Memory B cell (primary cell): ENCODE results near the gene DDO.

Source experiments
- ATAC-seq: fragments of 150-1000 bp; cut with Tn5 transposase; 2 replicates; pipeline ENCODE4 v1.10.0; 2021; ENCODE audit warnings: low read depth, mild to moderate bottlenecking, moderate library complexity
- DNase-seq, 2 donors: peaks; one replicate each; pipeline ENCODE4 v3.0.0; 2022; ENCODE audit warnings: low spot score in 2 of 2
- H3K27ac Mint-ChIP-seq: one replicate; pipeline ENCODE4 v1.8.0; 2022; ENCODE audit warnings: mild to moderate bottlenecking, moderate library complexity, mixed read lengths
- H3K27me3 Mint-ChIP-seq: one replicate; pipeline ENCODE4 v1.8.0; 2022; ENCODE audit warnings: mixed read lengths
- H3K36me3 Mint-ChIP-seq: one replicate; pipeline ENCODE4 v1.8.0; 2022; ENCODE audit warnings: mild to moderate bottlenecking, mixed read lengths
- H3K4me1 Mint-ChIP-seq: one replicate; pipeline ENCODE4 v1.8.0; 2022; ENCODE audit warnings: mixed read lengths
- H3K4me3 Mint-ChIP-seq: one replicate; pipeline ENCODE4 v1.8.0; 2022; ENCODE audit warnings: mild to moderate bottlenecking, moderate library complexity, mixed read lengths
- H3K9me3 Mint-ChIP-seq: one replicate; pipeline ENCODE4 v1.8.0; 2022; ENCODE audit warnings: mixed read lengths

The DDO gene

DNA sequence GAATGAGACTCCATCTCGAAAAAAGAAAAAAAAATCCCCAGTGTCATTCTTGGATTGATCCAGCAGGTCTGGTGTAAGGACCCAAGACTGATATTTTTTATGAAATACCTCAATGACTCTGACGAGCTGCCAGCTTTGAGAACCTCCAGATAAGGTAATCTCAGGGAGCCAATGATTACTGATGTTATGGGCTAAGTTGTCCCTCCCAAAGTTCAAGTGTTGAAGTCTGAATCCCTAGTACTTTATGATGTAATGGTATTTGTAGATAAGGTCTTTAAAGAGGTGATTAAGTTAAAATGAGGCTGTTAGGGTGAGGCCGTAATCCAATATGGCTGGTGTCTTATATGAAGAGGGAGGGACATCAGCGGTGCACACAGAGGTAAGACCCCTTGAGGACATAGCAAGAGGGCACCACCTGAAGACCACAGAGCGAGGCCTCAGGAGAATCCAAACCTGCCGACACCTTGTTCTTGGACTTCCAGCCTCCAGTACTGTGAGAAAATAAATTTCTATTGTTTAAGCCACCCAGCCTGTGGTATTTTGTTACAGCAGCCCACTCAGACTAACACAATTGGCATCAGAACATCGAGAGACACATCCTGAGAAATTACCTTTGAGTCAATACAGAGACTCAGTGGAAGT lies 19.7 kb upstream of the DDO start:
- no peaks in the 10 kb centered on the region for H3K4me1 Mint-ChIP-seq
- no peak for ATAC-seq
- peaks cover 2% of the 10 kb centered on the region for H3K9me3 Mint-ChIP-seq
- peaks cover 7% of the 10 kb centered on the region for H3K27me3 Mint-ChIP-seq
- H3K4me3 Mint-ChIP-seq: no peak overlapping the region
- no peaks in the 10 kb centered on the region for H3K36me3 Mint-ChIP-seq
- DNase-seq: no peak
- no peak overlapping the region for H3K27ac Mint-ChIP-seq

DNA sequence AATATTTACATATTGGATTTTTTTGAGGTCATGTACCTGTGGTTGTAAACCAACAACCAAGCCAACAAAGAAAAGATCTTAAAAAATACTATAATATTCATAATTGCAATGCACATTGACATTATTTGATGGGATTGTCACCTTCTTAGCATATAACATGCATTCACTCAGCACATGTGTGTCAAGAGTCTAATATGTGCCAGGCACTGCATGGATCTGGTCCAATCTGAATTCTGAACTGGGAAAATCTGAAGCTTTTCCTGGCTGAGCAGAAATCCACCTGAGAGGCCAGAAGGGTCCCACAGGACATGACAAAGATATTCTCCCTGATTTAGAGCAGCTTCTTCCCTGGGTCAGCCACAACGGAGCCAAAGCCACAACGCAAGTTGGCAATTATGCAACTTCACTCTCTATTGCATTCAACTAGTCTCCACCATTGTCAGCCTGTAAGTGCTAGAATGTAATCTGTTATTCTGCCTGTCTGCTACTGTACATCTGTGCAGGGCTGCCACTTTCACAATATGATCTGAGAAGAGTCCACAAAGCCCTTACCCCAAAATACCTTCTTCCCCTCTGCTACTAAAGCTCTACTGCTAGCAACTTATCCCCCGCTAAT lies 17.0 kb upstream of the DDO start:
- no peaks in the 10 kb centered on the region for H3K4me1 Mint-ChIP-seq
- H3K9me3 Mint-ChIP-seq: peaks cover 2% of the 10 kb centered on the region
- ATAC-seq (no peak), DNase-seq (no peak)
- no peak overlapping the region for H3K27ac Mint-ChIP-seq
- H3K36me3 Mint-ChIP-seq: no peaks in the 10 kb centered on the region
- H3K4me3 Mint-ChIP-seq: no peak overlapping the region
- H3K27me3 Mint-ChIP-seq: peaks cover 13% of the 10 kb centered on the region

- no peak for DNase-seq
- ATAC-seq: no peak
- H3K9me3 Mint-ChIP-seq: peaks cover 2% of the 10 kb centered on the region
- no peaks in the 10 kb centered on the region for H3K36me3 Mint-ChIP-seq
- H3K27ac Mint-ChIP-seq: no peak overlapping the region
- H3K4me3 Mint-ChIP-seq: no peak overlapping the region
- H3K4me1 Mint-ChIP-seq: no peaks in the 10 kb centered on the region
- H3K27me3 Mint-ChIP-seq: peaks cover 17% of the 10 kb centered on the region
These were observed 15.4 kb upstream of the DDO start for GRCh38 chr6:110430741-110431140.

GRCh38 chr6:110430236-110430635 lies 14.9 kb upstream of the DDO start:
- no peak for ATAC-seq
- DNase-seq: no peak
- peaks cover 2% of the 10 kb centered on the region for H3K9me3 Mint-ChIP-seq
- H3K36me3 Mint-ChIP-seq: no peaks in the 10 kb centered on the region
- H3K4me1 Mint-ChIP-seq: no peaks in the 10 kb centered on the region
- H3K27ac Mint-ChIP-seq: no peak overlapping the region
- no peak overlapping the region for H3K4me3 Mint-ChIP-seq
- H3K27me3 Mint-ChIP-seq: peaks cover 16% of the 10 kb centered on the region

- Mint-ChIP-seq H3K27ac (no peak overlapping the region), H3K4me3 (no peak overlapping the region), H3K27me3 (peaks cover 19% of the 10 kb centered on the region), H3K36me3 (no peaks in the 10 kb centered on the region), H3K4me1 (no peaks in the 10 kb centered on the region), H3K9me3 (no peaks in the 10 kb centered on the region)
- ATAC-seq (no peak), DNase-seq (no peak)
These were observed 12.8 kb upstream of the DDO start for GRCh38 chr6:110428153-110428552.

DNA sequence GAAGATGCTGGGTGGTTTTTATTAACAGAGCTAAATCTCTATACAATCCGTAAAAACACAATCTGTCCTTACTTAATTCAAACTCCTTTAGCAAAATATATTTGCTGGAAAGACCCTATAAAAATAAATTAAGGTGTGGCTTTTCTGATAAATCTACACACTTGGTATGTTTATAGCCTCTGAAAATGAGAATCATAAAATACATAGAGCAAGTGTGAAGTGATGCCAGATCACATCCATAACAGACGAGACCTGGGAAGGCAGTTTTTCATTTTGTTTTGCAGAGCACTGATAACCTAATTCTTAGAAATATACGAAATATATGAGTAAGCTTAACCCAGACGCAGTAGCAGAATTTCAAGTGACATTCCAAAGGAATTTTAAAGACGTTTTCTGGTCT lies 10.4 kb upstream of the DDO start:
- Mint-ChIP-seq H3K27ac (no peak overlapping the region), H3K27me3 (peaks cover 31% of the 10 kb centered on the region), H3K36me3 (no peaks in the 10 kb centered on the region), H3K4me3 (no peak overlapping the region), H3K9me3 (peaks cover 4% of the 10 kb centered on the region), H3K4me1 (no peaks in the 10 kb centered on the region)
- ATAC-seq: no peak
- no peak for DNase-seq

DNA sequence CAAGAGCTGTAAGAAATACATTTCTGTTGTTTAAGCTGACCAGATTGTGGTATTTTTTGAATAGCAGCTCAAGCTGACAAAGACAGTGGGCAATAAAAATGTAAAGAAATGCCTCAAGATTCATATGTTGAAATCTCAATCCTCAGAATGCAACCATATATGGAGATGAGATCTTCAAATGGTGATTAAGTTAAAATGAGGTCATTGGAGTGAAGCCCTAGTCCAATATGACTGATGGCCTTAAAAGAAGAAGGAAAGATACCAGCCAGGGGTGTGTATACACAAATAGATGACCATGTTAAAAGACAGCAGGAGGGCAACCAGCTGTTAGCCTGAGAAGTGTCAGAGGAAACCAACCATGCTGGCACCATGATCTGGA lies 7.1 kb upstream of the DDO start:
- H3K27ac Mint-ChIP-seq: no peak overlapping the region
- H3K4me3 Mint-ChIP-seq: no peak overlapping the region
- peaks cover 34% of the 10 kb centered on the region for H3K27me3 Mint-ChIP-seq
- H3K4me1 Mint-ChIP-seq: no peaks in the 10 kb centered on the region
- H3K9me3 Mint-ChIP-seq: peaks cover 4% of the 10 kb centered on the region
- no peak for DNase-seq
- H3K36me3 Mint-ChIP-seq: no peaks in the 10 kb centered on the region
- ATAC-seq: no peak

DNA sequence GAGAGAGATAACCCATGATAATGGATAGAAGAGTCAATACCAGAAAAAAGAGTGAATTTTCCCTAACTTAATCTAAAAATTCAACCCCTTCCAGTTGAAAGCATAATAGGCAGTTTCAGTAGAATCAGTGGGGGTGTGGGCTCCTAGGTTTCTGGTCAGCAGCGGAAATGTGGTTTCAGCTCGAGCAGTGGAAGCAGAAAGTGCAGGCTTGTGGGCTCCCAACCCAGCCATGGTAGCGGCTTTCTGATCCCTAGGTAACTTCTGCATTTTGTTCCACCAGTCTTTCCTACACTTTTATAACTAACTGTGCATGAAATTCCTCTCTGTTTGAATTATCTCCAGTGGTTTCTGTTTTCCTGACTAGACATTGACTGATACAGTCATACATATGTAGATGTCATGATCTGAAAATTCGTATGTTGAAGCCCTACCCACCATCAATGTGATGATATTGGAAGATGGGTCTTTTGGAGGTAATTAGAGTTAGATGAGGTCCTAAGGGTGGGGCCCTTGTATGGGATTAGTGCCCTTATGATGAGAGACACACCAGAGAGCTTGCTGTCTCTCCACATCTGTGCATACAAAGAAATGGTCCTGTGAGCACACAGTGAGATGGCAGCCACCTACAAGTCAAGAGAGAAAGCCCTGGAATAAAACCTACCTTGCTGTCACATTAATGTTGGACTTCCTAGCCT lies 6.5 kb upstream of the DDO start:
- Mint-ChIP-seq H3K27ac (no peak overlapping the region), H3K9me3 (peaks cover 4% of the 10 kb centered on the region), H3K4me1 (no peaks in the 10 kb centered on the region), H3K4me3 (no peak overlapping the region), H3K36me3 (no peaks in the 10 kb centered on the region), H3K27me3 (peaks cover 34% of the 10 kb centered on the region)
- no peak for ATAC-seq
- no peak for DNase-seq

- peaks cover 28% of the 10 kb centered on the region for H3K27me3 Mint-ChIP-seq
- H3K4me1 Mint-ChIP-seq: peaks cover 7% of the 10 kb centered on the region
- no peak overlapping the region for H3K27ac Mint-ChIP-seq
- ATAC-seq: no peak
- H3K36me3 Mint-ChIP-seq: no peaks in the 10 kb centered on the region
- DNase-seq: no peak
- no peak overlapping the region for H3K4me3 Mint-ChIP-seq
- H3K9me3 Mint-ChIP-seq: peaks cover 4% of the 10 kb centered on the region
These were observed 3.8 kb upstream of the DDO start for GRCh38 chr6:110419028-110419739.

DNA sequence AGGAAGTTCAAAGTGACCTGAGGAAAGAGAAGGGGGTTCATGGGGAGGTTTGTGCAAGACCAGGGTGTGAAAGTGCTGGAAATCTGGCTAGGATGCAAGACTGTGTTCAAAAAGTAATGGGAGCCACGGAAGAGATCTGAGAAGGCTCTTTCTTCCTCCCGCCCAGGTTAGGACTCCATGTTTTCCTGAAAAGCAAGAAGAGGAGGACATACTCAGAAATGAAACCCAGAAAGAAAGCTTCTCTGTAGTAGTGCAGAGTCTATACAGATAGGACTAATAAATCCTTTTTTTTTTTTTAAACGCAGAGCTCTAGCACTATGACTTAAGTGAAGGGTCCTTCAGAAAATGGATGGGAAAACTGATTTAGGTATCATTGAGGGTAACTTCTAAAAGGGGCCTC lies 3.2 kb upstream of the DDO start:
- Mint-ChIP-seq H3K9me3 (peaks cover 4% of the 10 kb centered on the region), H3K4me1 (peaks cover 7% of the 10 kb centered on the region), H3K36me3 (no peaks in the 10 kb centered on the region), H3K4me3 (no peak overlapping the region), H3K27ac (no peak overlapping the region), H3K27me3 (peaks cover 25% of the 10 kb centered on the region)
- ATAC-seq: no peak
- DNase-seq: no peak

GRCh38 chr6:110414669-110415068 lies 706 bp downstream of the DDO start:
- no peaks in the 10 kb centered on the region for H3K36me3 Mint-ChIP-seq
- peaks cover 12% of the 10 kb centered on the region for H3K27me3 Mint-ChIP-seq
- H3K4me3 Mint-ChIP-seq: no peak overlapping the region
- H3K27ac Mint-ChIP-seq: no peak overlapping the region
- ATAC-seq (no peak), DNase-seq (no peak)
- no peaks in the 10 kb centered on the region for H3K9me3 Mint-ChIP-seq
- H3K4me1 Mint-ChIP-seq: peaks cover 7% of the 10 kb centered on the region

DNA sequence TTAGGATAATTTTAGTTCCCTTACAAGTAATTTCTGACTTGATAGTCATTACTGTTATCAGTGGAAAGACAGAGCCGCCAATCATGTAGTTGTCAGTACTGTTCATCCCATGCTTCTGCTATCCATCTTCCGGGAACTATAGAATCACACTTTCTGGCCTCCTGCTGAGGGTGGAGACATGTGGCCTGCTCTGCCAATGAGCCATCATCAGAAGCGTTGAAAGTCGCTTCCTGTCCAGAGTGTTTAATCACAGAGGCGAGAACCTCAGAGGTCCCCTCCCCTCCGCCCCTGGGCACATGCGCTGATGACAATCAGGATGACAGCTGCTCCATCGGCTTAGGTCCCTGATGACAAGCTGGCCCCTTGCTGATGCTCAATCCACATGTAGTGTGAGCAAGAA lies 3.0 kb downstream of the DDO start:
- Mint-ChIP-seq H3K4me1 (peaks cover 7% of the 10 kb centered on the region), H3K27ac (no peak overlapping the region), H3K27me3 (peaks cover 8% of the 10 kb centered on the region), H3K9me3 (no peaks in the 10 kb centered on the region), H3K36me3 (no peaks in the 10 kb centered on the region), H3K4me3 (no peak overlapping the region)
- DNase-seq (no peak), ATAC-seq (no peak)

- DNase-seq: no peak
- no peaks in the 10 kb centered on the region for H3K9me3 Mint-ChIP-seq
These were observed 4.9 kb downstream of the DDO start for GRCh38 chr6:110410511-110410910.

DNA sequence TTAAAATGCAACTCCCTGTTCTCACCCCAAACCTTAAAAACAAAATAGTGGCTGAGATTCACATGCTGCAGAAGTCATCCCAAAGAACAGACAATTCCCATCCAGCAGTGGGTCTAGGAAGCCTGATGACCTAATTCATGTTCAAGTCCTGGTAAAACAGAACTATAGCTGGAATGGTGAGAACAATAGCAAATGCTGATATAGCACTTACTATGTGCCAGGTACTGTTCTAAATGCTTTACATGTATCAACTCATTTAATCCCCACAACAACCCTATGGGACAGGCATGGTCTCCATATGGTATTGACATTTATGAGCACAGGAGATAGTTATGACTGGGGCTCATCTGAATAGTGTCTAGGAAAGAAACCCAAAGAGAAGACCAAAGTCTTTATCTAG lies 5.6 kb downstream of the DDO start:
- H3K36me3 Mint-ChIP-seq: no peaks in the 10 kb centered on the region
- H3K27ac Mint-ChIP-seq: no peak overlapping the region
- no peak overlapping the region for H3K4me3 Mint-ChIP-seq
- no peaks in the 10 kb centered on the region for H3K9me3 Mint-ChIP-seq
- DNase-seq (no peak), ATAC-seq (no peak)
- H3K4me1 Mint-ChIP-seq: no peaks in the 10 kb centered on the region
- H3K27me3 Mint-ChIP-seq: peaks cover 8% of the 10 kb centered on the region

More at GRCh38 chr6:110410511-110410910, 4.9 kb downstream of the DDO start:
- Mint-ChIP-seq H3K4me1 (peaks cover 3% of the 10 kb centered on the region), H3K27ac (no peak overlapping the region), H3K27me3 (peaks cover 8% of the 10 kb centered on the region), H3K4me3 (no peak overlapping the region), H3K36me3 (no peaks in the 10 kb centered on the region)
- no peak for ATAC-seq
